Bronchial epithelial cell (primary cell): ENCODE data around the gene SLC38A9. TPM values are rescaled to one million over a fixed set of nuclear protein-coding genes. Genes with fewer than 3 reads are reported as not detected.
"Not testable (repeated sequence)": the region's sequence is repeated elsewhere in the genome, so short reads cannot be mapped to it uniquely, and the experiment has no call there.

Experiments used
- DNase-seq: peaks from one replicate; pipeline ENCODE4 v3.0.0-alpha.2; 2010; ENCODE audit warnings: low read depth
- FAIRE-seq: peaks from 2 replicates; lab custom pipeline; 2011; peaks lifted over from hg19 to GRCh38; lab: Jason Lieb, UNC
- H3K27me3 ChIP-seq: 2 replicates; pipeline ENCODE4 v1.5.1; 2011; ENCODE audit warnings: low read length; ENCODE audit not compliant: control insufficient read depth, insufficient read depth
- H3K36me3 ChIP-seq: 2 replicates; pipeline ENCODE4 v1.5.1; 2011; ENCODE audit warnings: low read length; ENCODE audit not compliant: control insufficient read depth, insufficient read depth
- H3K4me3 ChIP-seq: 2 replicates; pipeline ENCODE4 v1.5.1; 2011; ENCODE audit warnings: mild to moderate bottlenecking, low read depth, low read length, control low read depth
- CTCF ChIP-seq: IDR thresholded peaks from 2 replicates; pipeline ENCODE4 v1.5.1; 2011; ENCODE audit warnings: mild to moderate bottlenecking, moderate library complexity, low read length, control low read depth, inconsistent platforms; ENCODE audit not compliant: insufficient read depth, severe bottlenecking
- total RNA-seq: library from RNA; depleted of rRNA; stranded (reverse); fragments of >200 nt; gene quantifications from 2 replicates; pipeline ENCODE4 v1.2.1, GENCODE V29; 2014

The SLC38A9 gene
- total RNA-seq, 1 donor from 2014 or later, result 32.4 TPM

- TF ChIP-seq CTCF, result no peak
- Histone ChIP-seq H3K36me3 (no peaks in the 10 kb centered on the region), H3K4me3 (no peak overlapping the region), H3K27me3 (no peaks in the 10 kb centered on the region)
- DNase-seq, result no peak
- no peak for FAIRE-seq
These were observed 103.4 kb downstream of the SLC38A9 start for GRCh38 chr5:55608595-55609349.

- DNase-seq, result peak; percentile 36
- not testable (repeated sequence) for H3K4me3 ChIP-seq, H3K36me3 ChIP-seq, FAIRE-seq, H3K27me3 ChIP-seq
These were observed 104.8 kb downstream of the SLC38A9 start for GRCh38 chr5:55607309-55607708.

- FAIRE-seq (no peak), DNase-seq (peak; percentile 68)
- H3K36me3 ChIP-seq, result no peaks in the 10 kb centered on the region
- TF ChIP-seq CTCF, result no peak
- no peak overlapping the region for H3K4me3 ChIP-seq
- H3K27me3 ChIP-seq, result no peaks in the 10 kb centered on the region
These were observed 107.5 kb downstream of the SLC38A9 start for GRCh38 chr5:55604611-55605067.

- Histone ChIP-seq H3K27me3 (no peaks in the 10 kb centered on the region), H3K36me3 (no peaks in the 10 kb centered on the region), H3K4me3 (no peak overlapping the region)
- TF ChIP-seq CTCF, result no peak
- DNase-seq, result no peak
- FAIRE-seq, result no peak
These were observed 108.2 kb downstream of the SLC38A9 start for GRCh38 chr5:55603922-55604321.

GRCh38 chr5:55601628-55602027 lies 110.5 kb downstream of the SLC38A9 start:
- TF ChIP-seq CTCF, result no peak
- no peak for FAIRE-seq
- no peaks in the 10 kb centered on the region for H3K27me3 ChIP-seq
- no peaks in the 10 kb centered on the region for H3K36me3 ChIP-seq
- H3K4me3 ChIP-seq, result no peak overlapping the region
- DNase-seq, result no peak

- H3K4me3 ChIP-seq, result no peak overlapping the region
- H3K36me3 ChIP-seq, result no peaks in the 10 kb centered on the region
- FAIRE-seq (no peak), DNase-seq (peak; percentile 58)
- no peaks in the 10 kb centered on the region for H3K27me3 ChIP-seq
- TF ChIP-seq CTCF, result no peak
These were observed 110.9 kb downstream of the SLC38A9 start for GRCh38 chr5:55601204-55601618.
